Measurements from ENCODE around the gene FSTL4.

FSTL4 gene

DNA sequence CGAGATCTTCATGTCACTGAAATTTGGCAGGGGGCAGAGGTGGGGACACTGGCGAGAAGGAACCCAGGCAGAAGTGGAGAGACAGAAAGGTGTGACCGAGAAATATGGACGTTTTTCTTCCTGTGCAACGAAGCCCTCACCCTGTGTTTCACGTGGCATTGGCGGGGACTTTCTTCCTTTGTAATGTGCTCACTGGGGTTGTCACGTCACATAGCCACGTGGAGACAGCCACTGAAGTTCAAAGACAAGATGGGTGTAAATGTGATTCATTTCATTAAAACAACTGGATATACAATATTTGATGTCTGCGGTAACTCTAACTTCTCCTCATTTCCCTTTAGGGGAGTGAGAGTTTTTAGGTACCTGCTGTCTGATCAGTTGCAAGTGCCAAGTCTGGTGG, 225.7 kb downstream of the FSTL4 start:
- H3K4me3 ChIP-seq (ENCODE audit: extremely low read depth, insufficient read depth, low read length, poor library complexity, severe bottlenecking) = no peak overlapping the region
- H3K4me1 ChIP-seq (ENCODE audit: control insufficient read depth, insufficient read depth, low read length, poor library complexity, severe bottlenecking) = no peaks in the 10 kb centered on the region
- WGBS, 2 experiments (ENCODE audit: insufficient coverage in 2 of 2) = 82 to 90% methylated on average over 6 to 7 of the region's 10 CpGs

GRCh38 chr5:133385346-133385745, 227.0 kb downstream of the FSTL4 start:
- no peaks in the 10 kb centered on the region for H3K9me3 ChIP-seq (ENCODE audit: control insufficient read depth, low read length)
- no peak overlapping the region for H3K4me3 ChIP-seq (ENCODE audit: extremely low read depth, insufficient read depth, low read length, poor library complexity, severe bottlenecking)
- no peaks in the 10 kb centered on the region for H3K36me3 ChIP-seq (ENCODE audit: control insufficient read depth, insufficient read depth, low read length)
- no peak overlapping the region for H3K27ac ChIP-seq (ENCODE audit: low read depth, low read length, severe bottlenecking)
- no peaks in the 10 kb centered on the region for H3K4me1 ChIP-seq (ENCODE audit: control insufficient read depth, insufficient read depth, low read length, poor library complexity, severe bottlenecking)
- 90 to 93% methylated on average over 3 of the region's 5 CpGs for WGBS, 2 experiments (ENCODE audit: insufficient coverage in 2 of 2)

More for the DNA sequence above, 225.7 kb downstream of the FSTL4 start:
- H3K27ac ChIP-seq (ENCODE audit: low read depth, low read length, severe bottlenecking) = no peak overlapping the region
- H3K9me3 ChIP-seq (ENCODE audit: control insufficient read depth, low read length) = no peaks in the 10 kb centered on the region
- no peaks in the 10 kb centered on the region for H3K36me3 ChIP-seq (ENCODE audit: control insufficient read depth, insufficient read depth, low read length)

GRCh38 chr5:133384903-133385302, 227.4 kb downstream of the FSTL4 start:
- no peaks in the 10 kb centered on the region for H3K9me3 ChIP-seq (ENCODE audit: control insufficient read depth, low read length)
- WGBS, 2 experiments (ENCODE audit: insufficient coverage in 2 of 2) = 90 to 91% methylated on average over 9 of the region's 9 CpGs
- no peak overlapping the region for H3K4me3 ChIP-seq (ENCODE audit: extremely low read depth, insufficient read depth, low read length, poor library complexity, severe bottlenecking)
- H3K27ac ChIP-seq (ENCODE audit: low read depth, low read length, severe bottlenecking) = no peak overlapping the region
- H3K4me1 ChIP-seq (ENCODE audit: control insufficient read depth, insufficient read depth, low read length, poor library complexity, severe bottlenecking) = no peaks in the 10 kb centered on the region
- H3K36me3 ChIP-seq (ENCODE audit: control insufficient read depth, insufficient read depth, low read length) = no peaks in the 10 kb centered on the region

DNA sequence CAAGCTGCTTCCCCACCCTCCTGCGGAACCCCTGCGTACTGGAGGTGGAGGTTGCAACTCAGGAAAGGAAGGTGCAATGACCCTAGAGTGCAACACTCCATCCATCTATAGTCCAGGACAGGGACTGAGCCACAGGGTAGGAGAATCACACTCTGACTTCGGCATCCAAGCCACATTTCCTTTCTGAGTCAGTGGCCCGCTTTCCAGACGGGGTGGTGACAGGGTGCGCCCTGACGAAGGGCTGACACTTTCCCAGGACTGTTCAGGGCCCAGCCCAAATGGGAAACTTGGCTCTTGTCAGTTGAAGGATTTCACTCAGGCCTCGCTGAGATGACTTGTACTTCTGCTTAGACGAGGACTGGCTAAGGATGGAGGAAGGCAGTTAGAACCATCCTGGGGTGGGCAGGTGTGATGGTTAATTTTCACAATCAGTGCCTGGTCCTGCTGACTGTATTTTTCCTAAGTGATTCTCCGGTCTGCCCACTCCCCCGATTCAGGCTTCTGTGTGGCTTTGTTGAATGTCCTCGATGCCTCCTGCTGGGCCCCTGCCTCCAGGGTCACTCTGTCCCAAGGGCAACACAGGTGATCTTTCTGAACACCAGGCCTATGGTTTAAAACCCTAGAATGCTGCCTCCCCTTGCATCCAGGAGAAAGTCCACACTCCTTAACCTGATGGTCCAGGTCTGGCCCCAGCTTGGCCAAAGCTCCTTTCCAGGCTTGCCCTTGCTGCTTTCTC, 228.1 kb downstream of the FSTL4 start:
- 92 to 94% methylated on average over 7 to 10 of the region's 12 CpGs for WGBS, 2 experiments (ENCODE audit: insufficient coverage in 2 of 2)
- H3K27ac ChIP-seq (ENCODE audit: low read depth, low read length, severe bottlenecking) = no peak overlapping the region

GRCh38 chr5:133383580-133383939, 228.8 kb downstream of the FSTL4 start:
- H3K36me3 ChIP-seq (ENCODE audit: control insufficient read depth, insufficient read depth, low read length) = no peaks in the 10 kb centered on the region
- no peak overlapping the region for H3K27ac ChIP-seq (ENCODE audit: low read depth, low read length, severe bottlenecking)
- no peak overlapping the region for H3K4me3 ChIP-seq (ENCODE audit: extremely low read depth, insufficient read depth, low read length, poor library complexity, severe bottlenecking)
- no peaks in the 10 kb centered on the region for H3K4me1 ChIP-seq (ENCODE audit: control insufficient read depth, insufficient read depth, low read length, poor library complexity, severe bottlenecking)
- H3K9me3 ChIP-seq (ENCODE audit: control insufficient read depth, low read length) = no peaks in the 10 kb centered on the region
- 53 to 59% methylated on average over 7 to 8 of the region's 9 CpGs for WGBS, 2 experiments (ENCODE audit: insufficient coverage in 2 of 2)

More for the DNA sequence above, 228.1 kb downstream of the FSTL4 start:
- Histone ChIP-seq H3K36me3 (ENCODE audit: control insufficient read depth, insufficient read depth, low read length) (no peaks in the 10 kb centered on the region), H3K4me3 (ENCODE audit: extremely low read depth, insufficient read depth, low read length, poor library complexity, severe bottlenecking) (no peak overlapping the region), H3K9me3 (ENCODE audit: control insufficient read depth, low read length) (no peaks in the 10 kb centered on the region), H3K4me1 (ENCODE audit: control insufficient read depth, insufficient read depth, low read length, poor library complexity, severe bottlenecking) (no peaks in the 10 kb centered on the region)

DNA sequence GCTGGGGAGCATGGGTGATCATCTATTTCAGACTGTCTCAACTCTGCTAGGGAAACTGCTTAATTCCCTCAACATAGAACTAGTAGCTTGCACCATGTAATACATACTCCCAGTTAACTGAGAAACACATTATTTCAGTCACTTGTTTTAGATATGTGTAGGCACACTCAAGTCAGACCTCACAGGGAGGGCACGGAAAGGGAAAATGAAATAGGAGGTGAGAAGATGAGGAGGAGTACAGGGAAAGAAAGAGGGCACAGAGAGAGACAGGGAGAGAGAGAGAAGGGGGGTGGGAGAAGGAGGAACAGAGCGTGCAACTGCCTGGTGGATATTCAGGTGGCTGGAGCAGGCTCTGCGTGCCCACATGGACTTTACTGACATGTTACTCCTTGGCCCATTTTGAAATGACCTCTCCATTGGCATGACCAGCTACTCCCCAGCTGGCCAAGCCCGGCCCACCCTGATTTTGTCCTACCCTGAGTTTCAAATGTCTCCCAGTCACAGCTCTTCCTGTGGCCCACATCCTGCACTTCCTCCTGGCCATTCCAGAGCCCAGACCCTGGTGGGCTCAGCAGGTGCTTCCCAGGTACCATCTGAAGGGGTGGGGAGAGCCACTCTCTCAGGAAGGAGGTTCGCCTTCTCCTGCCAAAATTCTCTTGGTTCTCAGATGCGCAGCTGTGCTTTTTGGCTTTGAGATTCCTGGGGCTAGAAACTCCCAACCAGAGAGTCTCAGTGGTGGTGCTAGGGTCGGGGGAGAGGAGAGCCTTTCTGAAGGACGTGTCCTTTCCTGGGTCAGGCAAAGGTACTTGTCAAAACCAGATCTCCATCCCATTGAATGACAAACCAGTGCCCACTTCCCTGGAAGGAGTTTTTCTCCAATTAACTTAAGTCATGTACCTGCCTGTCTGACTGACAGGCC, 229.4 kb downstream of the FSTL4 start:
- Histone ChIP-seq H3K36me3 (ENCODE audit: control insufficient read depth, insufficient read depth, low read length) (no peaks in the 10 kb centered on the region), H3K27ac (ENCODE audit: low read depth, low read length, severe bottlenecking) (no peak overlapping the region), H3K4me3 (ENCODE audit: extremely low read depth, insufficient read depth, low read length, poor library complexity, severe bottlenecking) (no peak overlapping the region), H3K4me1 (ENCODE audit: control insufficient read depth, insufficient read depth, low read length, poor library complexity, severe bottlenecking) (no peaks in the 10 kb centered on the region), H3K9me3 (ENCODE audit: control insufficient read depth, low read length) (no peaks in the 10 kb centered on the region)
- WGBS, 2 experiments (ENCODE audit: insufficient coverage in 2 of 2) = 87 to 100% methylated on average over 5 to 7 of the region's 8 CpGs

DNA sequence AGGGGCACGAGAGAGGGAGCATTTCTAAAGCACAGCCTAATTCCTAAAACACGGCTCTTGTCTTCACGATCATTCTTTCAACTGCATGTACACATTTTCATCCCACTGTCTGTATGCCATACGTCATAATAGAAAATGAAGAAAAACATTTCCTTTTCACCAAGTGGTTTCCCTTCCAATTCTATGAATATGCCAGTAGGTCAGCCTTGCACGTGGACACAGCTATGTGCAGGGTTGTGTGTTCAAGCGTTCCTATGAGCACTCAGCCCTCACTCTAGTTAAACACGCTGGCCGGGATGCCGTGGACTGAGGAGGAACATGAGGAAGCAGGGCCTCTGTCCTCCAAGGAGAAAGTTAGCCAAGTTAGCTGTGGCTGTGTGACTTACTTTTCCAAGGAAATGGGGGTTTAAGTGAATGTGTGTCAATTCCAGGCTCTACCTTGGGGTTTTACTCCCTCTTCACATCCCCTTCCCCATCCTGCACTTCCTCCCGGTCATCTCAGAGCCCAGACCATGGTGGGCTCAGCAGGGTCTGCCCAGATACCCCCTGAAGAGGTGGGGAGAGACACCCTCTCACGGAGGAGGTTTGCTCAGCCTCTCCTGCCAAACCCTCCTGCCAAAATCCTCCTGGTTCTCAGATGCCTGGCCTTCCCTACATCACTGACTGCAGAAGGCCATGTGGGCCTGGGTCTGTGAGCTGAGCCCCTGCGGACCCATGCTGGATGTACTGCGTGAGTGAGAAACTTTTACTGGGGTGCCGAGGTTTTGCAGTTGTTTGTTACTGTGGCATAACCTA, 230.6 kb downstream of the FSTL4 start:
- H3K36me3 ChIP-seq (ENCODE audit: control insufficient read depth, insufficient read depth, low read length) = no peaks in the 10 kb centered on the region
- peaks cover 6% of the 10 kb centered on the region for H3K9me3 ChIP-seq (ENCODE audit: control insufficient read depth, low read length)
- 90 to 92% methylated on average over 13 to 14 of the region's 14 CpGs for WGBS, 2 experiments (ENCODE audit: insufficient coverage in 2 of 2)
- H3K4me3 ChIP-seq (ENCODE audit: extremely low read depth, insufficient read depth, low read length, poor library complexity, severe bottlenecking) = no peak overlapping the region
- H3K4me1 ChIP-seq (ENCODE audit: control insufficient read depth, insufficient read depth, low read length, poor library complexity, severe bottlenecking) = no peaks in the 10 kb centered on the region
- H3K27ac ChIP-seq (ENCODE audit: low read depth, low read length, severe bottlenecking) = no peak overlapping the region

GRCh38 chr5:133381041-133381440, 231.3 kb downstream of the FSTL4 start:
- Histone ChIP-seq H3K4me1 (ENCODE audit: control insufficient read depth, insufficient read depth, low read length, poor library complexity, severe bottlenecking) (no peaks in the 10 kb centered on the region), H3K27ac (ENCODE audit: low read depth, low read length, severe bottlenecking) (no peak overlapping the region), H3K4me3 (ENCODE audit: extremely low read depth, insufficient read depth, low read length, poor library complexity, severe bottlenecking) (no peak overlapping the region), H3K36me3 (ENCODE audit: control insufficient read depth, insufficient read depth, low read length) (no peaks in the 10 kb centered on the region), H3K9me3 (ENCODE audit: control insufficient read depth, low read length) (peaks cover 6% of the 10 kb centered on the region)
- 100% methylated on average over 1 of the region's 3 CpGs for whole genome bisulfite sequencing, 2 experiments (ENCODE audit: insufficient coverage in 2 of 2)

DNA sequence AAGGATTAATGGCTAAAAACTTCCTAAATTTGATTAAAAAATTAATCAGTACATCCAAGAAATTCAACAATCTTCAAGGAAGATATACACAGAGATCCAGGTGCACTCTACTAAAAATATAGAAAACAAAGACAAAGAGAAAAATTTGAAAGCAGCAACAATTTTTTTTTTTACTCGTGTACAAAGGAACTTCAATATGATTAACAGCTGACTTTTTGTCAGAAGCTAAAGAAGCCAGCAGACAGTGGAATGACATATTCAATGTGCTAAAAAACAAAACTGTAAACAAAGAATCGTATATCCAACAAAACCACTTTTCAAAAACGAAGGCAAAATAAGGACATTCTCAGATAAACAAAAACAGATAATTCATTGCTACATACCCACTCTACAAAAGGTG, 234.6 kb downstream of the FSTL4 start:
- H3K27ac ChIP-seq (ENCODE audit: low read depth, low read length, severe bottlenecking) = no peak overlapping the region
- no peak overlapping the region for H3K4me3 ChIP-seq (ENCODE audit: extremely low read depth, insufficient read depth, low read length, poor library complexity, severe bottlenecking)
- no peaks in the 10 kb centered on the region for H3K36me3 ChIP-seq (ENCODE audit: control insufficient read depth, insufficient read depth, low read length)
- no peaks in the 10 kb centered on the region for H3K4me1 ChIP-seq (ENCODE audit: control insufficient read depth, insufficient read depth, low read length, poor library complexity, severe bottlenecking)
- 78% methylated on average over 1 of the region's 3 CpGs; no CpG with 5 or more reads in 1 of the 2 experiments for WGBS, 2 experiments (ENCODE audit: insufficient coverage in 2 of 2)
- H3K9me3 ChIP-seq (ENCODE audit: control insufficient read depth, low read length) = peaks cover 6% of the 10 kb centered on the region

DNA sequence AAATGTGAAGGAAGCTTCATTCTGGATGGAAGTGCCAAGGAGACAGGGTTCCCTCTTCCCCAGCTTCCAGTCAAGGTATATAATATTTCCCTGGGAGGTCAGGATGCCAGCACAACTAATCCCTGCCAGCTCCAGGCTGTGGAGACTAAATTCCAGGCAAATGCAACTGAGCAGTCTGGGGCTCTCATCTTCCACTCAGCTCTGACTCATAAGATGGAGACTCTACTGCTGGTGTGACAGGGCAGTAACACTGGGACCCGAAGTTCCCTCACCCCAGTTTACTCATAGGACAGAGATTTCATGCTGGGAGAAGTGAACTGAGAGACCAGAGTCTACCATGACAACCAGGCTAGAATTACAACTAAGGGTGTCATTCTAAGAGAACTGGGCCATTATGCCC, 235.4 kb downstream of the FSTL4 start:
- H3K36me3 ChIP-seq (ENCODE audit: control insufficient read depth, insufficient read depth, low read length) = no peaks in the 10 kb centered on the region
- H3K27ac ChIP-seq (ENCODE audit: low read depth, low read length, severe bottlenecking) = no peak overlapping the region
- no peaks in the 10 kb centered on the region for H3K4me1 ChIP-seq (ENCODE audit: control insufficient read depth, insufficient read depth, low read length, poor library complexity, severe bottlenecking)
- peaks cover 6% of the 10 kb centered on the region for H3K9me3 ChIP-seq (ENCODE audit: control insufficient read depth, low read length)
- no CpG with 5 or more reads among the region's 1 CpG for WGBS, 2 experiments (ENCODE audit: insufficient coverage in 2 of 2)
- H3K4me3 ChIP-seq (ENCODE audit: extremely low read depth, insufficient read depth, low read length, poor library complexity, severe bottlenecking) = no peak overlapping the region
